ENCODE measurements around the gene SPATA16. TPM values are rescaled to one million over a fixed set of nuclear protein-coding genes. Genes with fewer than 3 reads are reported as not detected.

SPATA16 gene
- total RNA-seq, 1 experiment from 2014 or later: 0.44 TPM

- no peak for TF ChIP-seq E2F5 (CRISPR knock-in tag; IDR thresholded peaks at IDR 0.05)
- no peak for TF ChIP-seq CBFB (CRISPR knock-in tag; IDR thresholded peaks at IDR 0.05; ENCODE audit: low read depth)
- no peak for TF ChIP-seq MAX (CRISPR knock-in tag; IDR thresholded peaks at IDR 0.05)
- TF ChIP-seq NFE2L1 (CRISPR knock-in tag; IDR thresholded peaks at IDR 0.05): no peak
- no peak for TF ChIP-seq ATF6 (CRISPR knock-in tag; IDR thresholded peaks at IDR 0.05)
- TF ChIP-seq ELF4 (CRISPR knock-in tag; IDR thresholded peaks at IDR 0.05; ENCODE audit: low read depth): no peak
- TF ChIP-seq PRDM15 (CRISPR knock-in tag; IDR thresholded peaks at IDR 0.05): no peak
- TF ChIP-seq SMAD3 (CRISPR knock-in tag; IDR thresholded peaks at IDR 0.05; ENCODE audit: borderline replicate concordance): no peak
- no peak for TF ChIP-seq KAT7 (CRISPR knock-in tag; IDR thresholded peaks at IDR 0.05; ENCODE audit: borderline replicate concordance)
Measured at GRCh38 chr3:173009410-173009809, 131.6 kb downstream of the SPATA16 start (continued).

GRCh38 chr3:173008978-173009377 lies 132.1 kb downstream of the SPATA16 start:
- Mint-ChIP-seq H3K27ac (no peak overlapping the region), H3K4me3 (no peak overlapping the region), H3K9me3 (0 out of 2 replicates have a peak, but pooled peaks cover 2% of the 10 kb centered on the region), H3K4me1 (peaks cover 16% of the 10 kb centered on the region), H3K36me3 (no peaks in the 10 kb centered on the region), H3K27me3 (ENCODE audit: low read depth) (no peaks in the 10 kb centered on the region)
- CTCF ChIA-PET: interaction anchor here (1.0 to 1.1 kb wide), 2 partner anchors 36 to 386 kb away, joined by 3 read pairs; no protein-coding TSS in a partner anchor
- POLR2A ChIA-PET: no interaction called here
- ATAC-seq: peak; percentile 44
- TF ChIP-seq NFE2L1 (CRISPR knock-in tag; IDR thresholded peaks at IDR 0.05) (no peak), HMGXB4 (CRISPR knock-in tag; IDR thresholded peaks at IDR 0.05) (no peak), RORB (CRISPR knock-in tag; IDR thresholded peaks at IDR 0.05) (no peak), IRF2 (CRISPR knock-in tag; IDR thresholded peaks at IDR 0.05; ENCODE audit: borderline replicate concordance, low read depth) (no peak), ATF1 (CRISPR knock-in tag; IDR thresholded peaks at IDR 0.05) (no peak), ZNF281 (CRISPR knock-in tag; IDR thresholded peaks at IDR 0.05) (no peak), SMAD3 (CRISPR knock-in tag; IDR thresholded peaks at IDR 0.05; ENCODE audit: borderline replicate concordance) (no peak)
- DNase-seq (ENCODE audit: low spot score): no peak
